ENCODE data around the gene PTEN.

The PTEN gene

GRCh38 chr10:87987206-87987605 is 123.8 kb downstream of the PTEN start:
- DNase-seq: no peak

DNA sequence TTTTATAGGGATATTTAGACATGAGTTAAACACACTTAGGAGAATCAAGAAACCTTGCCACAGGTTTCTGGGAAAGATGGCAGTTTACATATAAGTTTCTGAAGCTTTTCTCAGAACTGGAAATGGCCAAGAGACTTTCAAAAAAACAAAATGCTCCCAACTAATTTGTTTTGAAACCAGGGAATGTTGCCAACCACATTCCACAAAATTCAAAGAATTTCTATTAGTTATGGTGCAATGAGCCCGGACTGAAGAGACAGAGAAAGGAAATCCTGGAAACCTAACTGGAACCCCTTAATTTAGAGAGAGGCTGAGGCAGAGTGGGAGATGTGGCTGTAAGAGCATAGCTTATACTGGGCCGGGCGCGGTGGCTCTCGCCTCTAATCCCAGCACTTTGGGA is 128.5 kb downstream of the PTEN start:
- DNase-seq: no peak

DNA sequence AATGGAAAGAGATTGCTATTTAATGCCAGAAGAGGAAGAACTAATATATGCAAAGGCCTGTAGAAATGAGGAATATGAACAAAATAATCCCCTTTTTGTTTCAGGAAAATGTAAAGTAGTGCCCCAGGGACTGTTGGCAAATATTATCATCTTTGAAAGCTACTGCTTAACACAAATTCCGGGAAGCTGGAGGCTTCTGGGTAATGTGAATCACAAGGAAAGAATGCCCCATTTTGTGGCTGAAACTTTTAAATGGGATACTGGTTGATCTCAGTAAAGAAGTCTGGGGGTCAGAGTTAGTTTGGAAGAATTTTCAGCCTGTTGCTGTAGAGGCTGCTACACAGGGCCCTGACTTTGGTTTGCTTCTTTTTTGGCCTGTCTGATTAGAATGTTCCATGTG is 141.0 kb downstream of the PTEN start:
- no peak for DNase-seq

DNA sequence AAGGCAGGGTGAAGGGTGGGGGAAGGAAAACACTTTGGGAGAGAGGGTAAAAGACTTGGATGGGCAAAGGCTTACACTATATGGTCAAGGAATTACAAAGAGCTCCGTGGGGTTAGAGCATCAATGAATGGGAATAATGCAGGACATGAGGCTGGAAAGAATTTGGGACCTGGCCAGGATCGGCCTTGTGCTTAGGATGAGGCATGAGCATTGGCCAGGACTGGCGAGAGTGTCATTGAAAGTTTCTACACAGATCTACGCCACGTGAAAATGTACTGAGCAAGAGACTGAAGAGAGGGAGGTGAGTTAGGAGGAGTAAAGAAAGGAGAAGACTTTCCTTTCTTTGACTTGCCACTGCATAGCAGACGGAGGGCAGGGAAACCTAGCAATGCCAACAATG is 142.8 kb downstream of the PTEN start:
- no peak for DNase-seq

GRCh38 chr10:88008866-88009470 is 145.5 kb downstream of the PTEN start:
- no peak for DNase-seq

GRCh38 chr10:88012641-88013040 is 149.2 kb downstream of the PTEN start:
- no peak for DNase-seq

DNA sequence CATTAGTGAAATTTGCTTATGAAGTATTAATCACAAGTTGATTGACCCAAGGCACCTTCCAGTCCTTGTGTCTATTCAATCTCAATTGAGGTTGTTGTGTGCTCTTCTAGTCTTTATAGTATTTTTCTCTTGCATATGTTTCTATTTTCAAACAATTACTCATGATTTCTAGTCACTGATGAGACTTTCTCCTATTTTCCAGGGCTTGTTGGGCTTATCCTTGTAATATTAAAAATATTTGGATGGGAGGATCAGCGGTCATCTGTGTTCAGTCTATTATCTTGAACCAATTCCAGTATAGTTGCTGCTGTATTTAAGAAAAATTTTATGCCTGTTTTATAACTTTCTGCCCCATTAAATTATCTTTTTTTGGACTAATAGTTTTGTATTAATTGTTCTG is 154.4 kb downstream of the PTEN start:
- no peak for DNase-seq

DNA sequence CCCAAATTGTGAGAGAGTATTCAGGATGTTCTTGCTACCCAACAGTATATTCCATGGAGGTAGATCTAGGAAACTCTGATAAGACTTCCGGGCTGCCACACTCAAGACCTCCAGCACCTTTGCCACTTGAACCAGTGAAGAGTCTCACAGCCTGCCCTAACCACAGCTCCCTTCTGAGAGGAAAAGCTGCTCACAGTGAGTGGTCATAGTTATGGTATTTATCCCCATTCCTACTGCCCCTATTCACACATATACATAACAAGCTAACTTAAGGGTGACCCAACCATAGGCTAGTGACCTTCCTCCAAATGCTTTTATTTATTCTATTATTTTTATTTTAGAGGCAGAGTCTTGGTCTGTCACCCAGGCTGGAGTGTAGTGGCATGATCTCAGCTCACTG is 156.3 kb downstream of the PTEN start:
- DNase-seq: no peak

Measured in activated effector memory CD4-positive, alpha-beta T cell treated with Interleukin-2 at 50 U/mL for 16 hours (primary cell).